Suppressor macrophage treated with lipopolysaccharide for 1 hour (primary cell): Measurements from ENCODE around the gene PLIN3.
A peak's percentile ranks its signal among the peaks of the same experiment; 100 is the strongest.
"Not testable (repeated sequence)": the region's sequence is repeated elsewhere in the genome, so short reads cannot be mapped to it uniquely, and the experiment has no call there.

ENCODE experiments used
- DNase-seq, 3 donors: peaks; one replicate each; pipeline ENCODE4 v3.0.0-alpha.2; 2020 to 2022

PLIN3 gene

GRCh38 chr19:4844348-4845179 is 22.9 kb downstream of the PLIN3 start:
- DNase-seq = no peak

DNA sequence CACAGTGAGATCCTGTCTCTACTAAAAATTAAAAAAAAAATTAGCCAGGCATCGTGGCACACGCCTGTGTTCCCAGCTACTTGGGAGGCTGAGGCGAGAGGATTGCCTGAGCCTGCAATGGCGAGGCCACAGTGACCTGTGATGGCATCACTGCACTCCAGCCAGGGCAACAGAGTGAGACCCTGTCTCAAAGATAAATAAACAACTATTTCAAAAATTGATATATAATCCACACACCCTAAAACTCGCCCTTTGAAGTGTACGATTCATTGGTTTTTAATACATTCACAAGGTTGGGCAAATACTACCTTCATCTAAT is 23.9 kb downstream of the PLIN3 start:
- no peak for DNase-seq

- DNase-seq = no peak
Measured at GRCh38 chr19:4839192-4839591, 28.3 kb downstream of the PLIN3 start.

GRCh38 chr19:4832776-4833175 is 34.7 kb downstream of the PLIN3 start:
- DNase-seq = no peak

DNA sequence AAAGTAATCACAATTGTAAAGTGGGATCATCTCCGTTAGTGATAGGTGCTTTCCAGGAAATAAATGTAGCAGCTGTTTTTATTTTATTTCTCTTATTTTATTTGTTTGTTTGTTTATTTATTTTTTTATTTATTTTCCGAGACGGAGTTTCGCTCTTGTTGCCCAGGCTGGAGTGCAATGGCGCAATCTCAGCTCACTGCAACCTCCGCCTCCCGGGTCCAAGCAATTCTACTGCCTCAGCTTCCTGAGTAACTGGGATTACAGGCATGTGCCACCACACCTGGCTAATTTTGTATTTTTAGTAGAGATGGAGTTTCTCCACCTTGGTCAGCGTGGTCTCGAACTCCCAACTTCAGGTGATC is 35.5 kb downstream of the PLIN3 start:
- not testable (repeated sequence) for DNase-seq

- DNase-seq = peak; percentile 95 to 98 (median 97)
Measured at GRCh38 chr19:4831304-4831978, 36.0 kb downstream of the PLIN3 start, which contains the start of gene TICAM1. Gene TICAM1 (minus strand): TSS chr19:4831712. CDS start chr19:4818377, 13,335 bp downstream.

GRCh38 chr19:4830768-4831265 is 36.6 kb downstream of the PLIN3 start:
- no peak for DNase-seq

- no peak for DNase-seq
Measured at GRCh38 chr19:4830332-4830731, 37.1 kb downstream of the PLIN3 start.

DNA sequence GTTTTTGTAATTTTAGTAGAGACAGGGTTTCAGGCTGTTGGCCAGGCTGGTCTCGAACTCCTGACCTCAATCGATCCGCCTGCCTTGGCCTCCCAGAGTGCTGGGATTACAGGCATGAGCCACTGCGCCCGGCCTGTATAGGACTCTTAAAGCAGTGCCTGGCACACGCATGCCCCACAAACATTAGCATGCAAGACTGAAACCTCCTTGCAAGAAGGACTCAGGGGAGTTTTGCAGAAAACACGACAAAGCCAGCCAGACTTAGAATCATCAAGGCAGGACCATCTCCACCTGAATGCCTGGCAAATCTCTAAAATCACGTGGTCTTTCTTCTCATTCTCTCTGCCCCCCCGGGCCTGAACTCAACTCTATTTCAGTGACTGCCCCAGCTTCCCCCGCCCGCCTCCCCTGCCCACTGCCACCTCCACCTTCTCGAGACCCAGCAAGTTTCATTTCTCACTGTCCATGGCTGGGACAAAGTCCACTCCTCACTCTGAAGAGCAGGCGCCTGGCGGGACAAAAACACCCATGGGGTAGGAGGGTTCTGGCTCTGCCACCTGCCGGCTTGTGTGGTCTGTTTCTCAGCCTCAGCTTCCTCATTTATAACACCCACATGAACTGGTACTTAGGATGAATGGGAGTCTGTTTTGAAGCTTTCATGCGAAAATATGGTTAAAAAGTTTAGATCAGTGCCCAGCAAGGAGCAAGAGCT is 38.3 kb downstream of the PLIN3 start:
- DNase-seq = peak; percentile 51 to 66 (median 59)

DNA sequence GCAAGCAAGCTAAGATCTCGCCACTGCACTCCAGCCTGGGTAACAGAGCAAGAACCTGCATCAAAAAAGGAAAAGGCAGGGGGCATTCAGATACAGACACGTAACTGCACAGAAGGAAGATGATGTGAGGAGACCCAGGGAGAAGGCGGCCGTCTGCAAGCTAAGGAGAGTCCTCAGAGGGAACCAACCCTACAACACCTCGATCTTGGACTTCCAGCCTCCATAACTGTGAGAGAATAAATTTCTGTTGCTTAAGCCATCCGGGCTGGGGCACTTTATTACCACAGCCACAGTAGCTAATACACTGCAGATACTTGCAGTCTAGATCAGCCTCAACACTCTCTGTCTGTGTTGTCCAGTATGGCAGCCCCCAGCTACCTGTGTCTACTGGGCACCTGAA is 43.9 kb downstream of the PLIN3 start:
- DNase-seq = no peak

DNA sequence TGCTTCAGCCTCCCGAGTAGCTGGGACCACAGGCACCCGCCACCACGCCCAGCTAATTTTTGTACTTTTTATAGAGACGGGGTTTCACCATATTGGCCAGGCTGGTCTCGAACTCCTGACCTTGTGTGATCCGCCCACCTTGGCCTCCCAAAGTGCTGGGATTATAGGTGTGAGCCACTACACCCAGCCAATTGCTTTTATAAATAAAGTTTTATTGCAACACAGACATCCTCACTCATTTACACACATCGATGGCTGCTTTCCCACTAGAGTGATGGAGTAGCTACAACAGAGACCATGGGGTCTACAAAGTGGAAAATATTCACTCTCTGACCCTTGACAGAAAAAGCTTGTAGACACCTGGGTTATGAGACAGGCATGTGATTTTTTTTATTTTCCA is 45.1 kb downstream of the PLIN3 start:
- not testable (repeated sequence) for DNase-seq

DNA sequence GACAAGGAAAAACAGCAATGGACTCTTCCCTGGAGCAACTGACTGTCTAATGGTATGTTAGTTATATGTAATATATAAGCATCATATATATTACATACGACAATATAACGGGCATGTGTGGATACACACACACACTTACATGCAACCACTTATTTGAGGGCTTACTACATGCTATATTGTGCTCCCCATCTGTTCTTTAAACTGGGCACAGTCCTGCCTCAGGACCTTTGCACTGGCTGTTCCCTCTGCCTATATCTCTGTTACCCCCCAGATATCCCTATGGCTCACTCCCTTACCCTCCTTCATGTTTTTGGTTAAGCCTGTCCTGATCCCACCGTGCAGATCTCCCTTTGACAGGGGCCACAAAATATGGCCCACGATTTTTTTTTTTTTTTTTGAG is 46.2 kb downstream of the PLIN3 start:
- DNase-seq = no peak

DNA sequence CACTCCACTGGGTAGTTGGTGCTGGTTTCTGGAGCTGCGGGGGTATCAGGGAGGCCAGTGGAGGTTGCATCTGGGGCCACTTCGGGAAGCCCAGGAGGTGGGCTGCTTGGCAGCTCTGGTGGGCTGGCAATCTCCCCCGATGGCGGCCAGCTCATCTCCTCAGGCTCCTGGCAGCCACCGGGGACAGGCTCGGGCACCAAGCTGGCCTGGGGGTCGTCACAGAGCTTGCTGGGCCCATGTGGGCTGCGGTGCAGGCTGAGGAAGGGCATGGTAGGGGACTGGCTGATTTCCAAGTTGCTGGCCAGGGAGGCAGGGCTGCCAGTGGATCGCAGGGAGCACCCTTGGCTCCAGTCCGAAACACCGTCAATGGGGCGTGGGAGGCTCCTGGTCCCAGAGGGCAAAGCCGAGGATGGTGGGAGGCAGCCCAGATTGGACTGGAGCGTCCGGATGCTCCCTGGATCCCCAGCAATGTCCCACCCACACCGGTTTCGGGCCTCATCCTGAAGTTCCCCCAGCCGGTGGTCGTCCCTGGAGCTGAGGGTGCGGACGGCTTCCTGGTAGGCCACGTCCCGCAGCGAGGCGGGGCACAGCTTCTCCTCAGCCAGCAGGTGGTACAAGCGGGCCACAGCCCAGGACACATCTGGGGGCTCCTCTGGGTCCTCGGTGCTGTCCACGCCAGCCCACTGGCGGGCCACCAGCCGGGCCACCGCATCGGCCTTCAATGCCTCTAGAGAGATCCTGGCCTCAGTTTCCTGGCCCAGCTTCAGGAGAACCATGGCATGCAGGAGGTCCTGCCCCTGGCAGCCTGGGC is 49.8 kb downstream of the PLIN3 start:
- no peak for DNase-seq

GRCh38 chr19:4816950-4817278 is 50.6 kb downstream of the PLIN3 start:
- no peak for DNase-seq

- DNase-seq = no peak
Measured at GRCh38 chr19:4816202-4816949, 51.1 kb downstream of the PLIN3 start.

GRCh38 chr19:4815426-4816201 is 51.9 kb downstream of the PLIN3 start:
- DNase-seq = peak; percentile 95 to 96 (median 95)

DNA sequence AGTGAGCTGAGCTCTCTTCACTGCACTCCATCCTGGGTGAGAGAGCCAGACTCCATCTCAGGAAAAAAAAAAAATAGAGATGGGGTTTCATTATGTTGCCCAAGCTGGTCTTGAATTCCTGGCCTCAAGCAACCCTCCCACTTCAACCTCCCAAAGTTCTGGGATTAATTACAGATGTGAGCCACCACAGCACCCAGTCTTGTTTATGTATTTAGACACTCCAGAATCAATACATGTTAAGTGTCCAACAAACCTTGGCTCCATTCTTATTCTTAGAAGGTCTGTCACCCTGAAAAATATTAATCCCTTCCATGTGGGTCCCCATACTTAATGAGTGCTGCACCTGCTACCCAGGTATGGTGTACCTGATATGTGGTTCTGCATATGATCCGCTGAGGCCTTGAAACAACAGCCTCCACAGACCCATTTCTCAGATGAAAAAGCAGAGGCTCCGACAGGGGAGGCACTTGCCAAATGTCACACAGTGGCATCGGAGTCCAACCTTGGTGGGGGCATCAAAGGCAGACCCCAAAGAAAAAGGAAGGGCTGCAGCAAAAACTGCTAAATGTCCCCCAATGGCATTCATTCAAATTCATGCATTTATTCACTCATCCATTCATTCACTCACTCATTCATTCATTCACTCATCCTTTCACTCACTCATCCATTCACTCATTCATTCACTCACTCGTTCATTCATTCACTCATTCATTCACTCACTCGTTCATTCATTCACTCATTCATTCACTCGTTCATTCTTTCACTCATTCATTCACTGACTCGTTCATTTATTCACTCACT is 52.6 kb downstream of the PLIN3 start:
- no peak for DNase-seq

DNA sequence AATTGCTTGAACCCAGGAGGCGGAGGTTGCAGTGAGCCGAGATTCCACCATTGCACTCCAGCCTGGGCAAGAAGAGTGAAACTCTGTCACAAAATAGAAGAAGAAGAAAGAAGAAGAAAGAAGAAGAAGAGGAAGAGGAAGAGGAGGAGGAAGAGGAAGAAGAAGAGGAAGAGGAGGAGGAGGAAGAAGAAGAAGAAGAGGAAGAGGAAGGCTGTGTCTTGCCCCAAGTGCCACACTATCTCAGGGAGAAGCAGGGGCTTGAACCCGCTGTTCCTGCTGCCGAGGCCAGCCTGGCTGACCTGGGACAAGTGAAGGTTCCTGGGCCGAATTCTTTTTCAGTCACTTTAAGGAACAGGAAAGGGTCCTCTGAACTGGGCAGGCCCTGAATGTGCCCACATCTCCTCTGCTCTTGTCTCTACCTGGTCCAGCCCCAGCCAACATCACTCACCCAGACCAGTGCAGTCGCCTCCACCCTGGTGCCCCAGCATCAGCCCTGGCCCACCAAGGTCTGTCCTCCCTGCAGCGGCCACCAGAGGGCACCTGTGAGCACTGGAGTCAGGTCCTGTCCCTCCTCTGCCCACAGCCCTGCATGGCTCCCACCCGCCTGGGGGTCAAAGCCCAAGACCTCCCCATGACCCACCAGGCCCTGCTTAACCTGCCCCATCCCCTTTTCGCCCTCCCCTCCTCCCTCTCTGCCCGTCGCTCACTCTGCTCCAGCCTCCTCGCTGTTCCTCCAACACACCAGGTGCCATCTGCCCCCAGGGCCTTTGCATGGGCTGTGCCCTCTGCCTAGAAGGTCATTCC is 55.9 kb downstream of the PLIN3 start:
- peak; percentile 82 to 88 (median 84) for DNase-seq

GRCh38 chr19:4807188-4807587 is 60.3 kb downstream of the PLIN3 start:
- peak; percentile 78 to 95 (median 88) for DNase-seq

GRCh38 chr19:4806384-4806783 is 61.1 kb downstream of the PLIN3 start:
- DNase-seq = no peak
